Type B pancreatic cell (in vitro differentiated cells): ENCODE data around the gene USP13. TPM values are rescaled to one million over a fixed set of nuclear protein-coding genes. Genes with fewer than 3 reads are reported as not detected.
A peak's percentile ranks its signal among the peaks of the same experiment; 100 is the strongest.

Experiments used
- DNase-seq: peaks from one replicate; pipeline ENCODE4 v3.0.0; 2021; ENCODE audit warnings: mixed read lengths; ENCODE audit not compliant: unreplicated experiment; ENCODE audit errors: extremely low spot score
- H3K27ac Mint-ChIP-seq: 2 replicates; pipeline ENCODE4 v1.8.0; 2021; ENCODE audit warnings: mild to moderate bottlenecking, mixed read lengths
- H3K27me3 Mint-ChIP-seq: 2 replicates; pipeline ENCODE4 v1.8.0; 2021; ENCODE audit warnings: mixed read lengths
- H3K36me3 Mint-ChIP-seq: 2 replicates; pipeline ENCODE4 v1.8.0; 2021; ENCODE audit warnings: mixed read lengths
- H3K4me1 Mint-ChIP-seq: one replicate; pipeline ENCODE4 v1.8.0; 2021; ENCODE audit warnings: mixed read lengths; ENCODE audit not compliant: unreplicated experiment
- H3K4me3 Mint-ChIP-seq: 2 replicates; pipeline ENCODE4 v1.8.0; 2021; ENCODE audit warnings: mild to moderate bottlenecking, mixed read lengths
- H3K9me3 Mint-ChIP-seq: 2 replicates; pipeline ENCODE4 v1.8.0; 2021; ENCODE audit warnings: mixed read lengths
- CTCF ChIP-seq: fragments of 200-600 bp; sonication (generic); conservative IDR thresholded peaks from 2 replicates; pipeline ENCODE4 v1.5.0; 2021; ENCODE audit warnings: antibody characterized with exemption, mild to moderate bottlenecking
- total RNA-seq: library from RNA; stranded (reverse); gene quantifications from 2 replicates; pipeline ENCODE4 v1.2.1, GENCODE V29; 2021; ENCODE audit warnings: low replicate concordance

Gene USP13
- total RNA-seq, 1 donor from 2014 or later = 18.3 TPM

GRCh38 chr3:179833294-179833693 lies 180.5 kb downstream of the USP13 start:
- H3K27me3 Mint-ChIP-seq = peaks cover 4% of the 10 kb centered on the region
- H3K4me1 Mint-ChIP-seq = peaks cover 5% of the 10 kb centered on the region
- no peak overlapping the region for H3K4me3 Mint-ChIP-seq
- no peak overlapping the region for H3K27ac Mint-ChIP-seq
- no peak for TF ChIP-seq CTCF
- DNase-seq = no peak
- no peaks in the 10 kb centered on the region for H3K36me3 Mint-ChIP-seq
- no peaks in the 10 kb centered on the region for H3K9me3 Mint-ChIP-seq

GRCh38 chr3:179837374-179837773 lies 184.5 kb downstream of the USP13 start:
- Mint-ChIP-seq H3K36me3 (no peaks in the 10 kb centered on the region), H3K4me3 (no peak overlapping the region), H3K9me3 (no peaks in the 10 kb centered on the region), H3K27ac (no peak overlapping the region), H3K27me3 (no peaks in the 10 kb centered on the region), H3K4me1 (no peaks in the 10 kb centered on the region)
- TF ChIP-seq CTCF = peak; percentile 17
- no peak for DNase-seq

Other genes starting within 250 kb of the USP13 start
- 11.9 and 26.8 TPM in 2 replicates for gene GNB4, start 201.6 kb upstream of the USP13 start, total RNA-seq
- 53.8 and 69.5 TPM in 2 replicates for gene ACTL6A, start 90.1 kb upstream of the USP13 start, total RNA-seq
- 38.2 and 47.9 TPM in 2 replicates for gene MRPL47, start 48.4 kb upstream of the USP13 start, total RNA-seq
- 91.5 and 98.6 TPM in 2 replicates for gene NDUFB5, start 48.2 kb upstream of the USP13 start, total RNA-seq